Dendritic cell treated with granulocyte-macrophage colony-stimulating factor and Interleukin-4, amounts not matched to agents 40 ng/mL and 50 ng/mL, for 4 days (primary cell): ENCODE results near the gene HNRNPAB.

Experiments
- H3K27ac Mint-ChIP-seq: one replicate; pipeline ENCODE4 v1.8.0; 2022; ENCODE audit warnings: mild to moderate bottlenecking, mixed read lengths
- H3K27me3 Mint-ChIP-seq: one replicate; pipeline ENCODE4 v1.8.0; 2022; ENCODE audit warnings: mild to moderate bottlenecking, mixed read lengths
- H3K36me3 Mint-ChIP-seq: one replicate; pipeline ENCODE4 v1.8.0; 2022; ENCODE audit warnings: low read depth, mixed read lengths
- H3K4me1 Mint-ChIP-seq: one replicate; pipeline ENCODE4 v1.8.0; 2022; ENCODE audit warnings: low read depth, mixed read lengths
- H3K4me3 Mint-ChIP-seq: one replicate; pipeline ENCODE4 v1.8.0; 2022; ENCODE audit warnings: mild to moderate bottlenecking, moderate library complexity, mixed read lengths
- H3K9me3 Mint-ChIP-seq: one replicate; pipeline ENCODE4 v1.8.0; 2022; ENCODE audit warnings: mixed read lengths
- intact Hi-C: fragments of 100-400 bp; cut with micrococcal nuclease; formaldehyde crosslinking; loops from one replicate; pipeline ENCODE4 v1.15.0; 2022

HNRNPAB gene

DNA sequence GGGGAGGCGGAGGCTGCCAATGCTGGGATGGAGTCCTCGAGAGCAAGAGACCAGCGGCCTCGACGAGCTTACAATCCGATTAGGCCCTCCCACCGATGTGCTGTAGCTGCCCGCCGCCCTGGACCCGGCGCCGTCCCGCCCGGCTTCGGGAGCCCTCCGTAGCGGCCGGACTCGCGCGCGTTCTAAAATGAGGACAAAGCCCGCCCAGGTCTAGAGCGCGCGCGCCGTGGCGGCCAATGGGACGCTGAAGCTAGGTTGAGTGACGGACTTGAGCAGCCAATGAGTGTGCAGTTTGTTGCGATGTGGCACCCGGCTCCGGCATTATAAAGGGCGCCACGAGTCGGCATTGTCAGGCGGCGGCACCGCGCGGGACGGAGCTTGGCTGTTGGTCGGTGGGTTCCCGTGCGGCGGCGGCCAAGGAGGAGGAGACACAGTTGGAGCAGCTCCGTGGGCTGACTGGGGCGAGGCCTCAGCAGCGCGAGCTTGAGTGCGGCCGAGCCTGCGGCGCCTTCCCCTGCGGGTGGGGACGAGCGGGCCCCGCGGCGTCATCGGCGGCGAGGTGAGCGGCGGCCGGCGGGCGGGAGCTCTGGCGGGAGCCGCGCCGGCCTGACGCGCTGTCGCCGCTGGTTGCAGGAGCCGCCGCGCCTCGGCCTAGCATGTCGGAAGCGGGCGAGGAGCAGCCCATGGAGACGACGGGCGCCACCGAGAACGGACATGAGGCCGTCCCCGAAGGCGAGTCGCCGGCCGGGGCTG, at the start of gene HNRNPAB:
HNRNPAB (plus strand) TSS at position 352 of the 753 bp plus-strand sequence; CDS start at position 657, 305 bp downstream.
- Mint-ChIP-seq H3K27ac (peak within 1 kb of the TSS; percentile 97), H3K9me3 (no peaks in the 10 kb centered on the region), H3K36me3 (peaks cover 48% of the 10 kb centered on the region), H3K4me1 (peaks cover 44% of the 10 kb centered on the region), H3K27me3 (no peaks in the 10 kb centered on the region), H3K4me3 (peak within 1 kb of the TSS; percentile 96)
- intact Hi-C loops, result loop anchor here (2.0 kb wide), 1 partner anchor 50 kb away; no protein-coding TSS in a partner anchor

DNA sequence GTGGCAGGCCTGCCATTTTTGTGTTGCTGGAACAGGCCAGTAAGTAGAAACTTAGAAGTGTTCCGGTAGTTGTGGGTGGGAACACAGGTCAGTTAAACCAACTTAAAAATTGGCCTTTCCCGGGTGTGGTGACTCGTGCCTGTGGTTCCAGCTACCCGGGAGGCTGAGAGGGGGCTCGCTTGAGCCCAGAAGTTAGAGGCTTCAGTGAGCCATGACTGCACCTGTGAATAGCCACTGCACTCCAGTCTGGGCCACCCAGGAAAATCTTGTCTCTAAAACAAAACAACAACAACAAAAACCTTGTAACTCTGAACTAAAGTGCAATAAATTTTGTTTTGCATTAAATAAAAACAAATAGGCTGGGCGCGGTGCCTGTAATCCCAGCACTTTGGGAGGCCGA, 49.3 kb upstream of the HNRNPAB start:
- H3K4me1 Mint-ChIP-seq, result peaks cover 29% of the 10 kb centered on the region
- peaks cover 3% of the 10 kb centered on the region for H3K27me3 Mint-ChIP-seq
- no peaks in the 10 kb centered on the region for H3K9me3 Mint-ChIP-seq
- intact Hi-C loops, result loop anchor here (2.0 kb wide), 1 partner anchor 50 kb away; the partner anchor contains the start of gene HNRNPAB
- H3K4me3 Mint-ChIP-seq, result no peak overlapping the region
- no peak overlapping the region for H3K27ac Mint-ChIP-seq
- H3K36me3 Mint-ChIP-seq, result peaks cover 25% of the 10 kb centered on the region

DNA sequence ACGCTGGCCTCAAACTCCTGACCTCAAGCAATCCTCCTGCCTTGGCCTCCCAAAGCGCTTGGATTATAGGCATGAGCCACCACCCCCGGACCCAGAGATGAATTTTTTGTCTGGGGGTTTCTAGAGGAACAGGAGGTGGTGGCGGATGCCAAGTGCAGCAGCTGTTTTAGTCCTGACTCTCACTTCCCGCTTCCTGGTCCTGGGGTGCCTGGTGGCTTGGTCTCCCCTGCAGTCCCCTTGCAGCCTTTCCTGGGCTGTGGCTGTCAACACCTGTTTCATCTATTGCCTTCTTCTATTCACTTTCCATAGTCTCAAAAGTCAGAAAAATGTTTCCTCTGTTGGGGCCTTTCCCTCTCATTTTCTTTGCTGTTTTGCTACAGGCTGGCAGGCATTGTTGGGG, 44.2 kb upstream of the HNRNPAB start:
- intact Hi-C loops, result no loop called here
- peaks cover 17% of the 10 kb centered on the region for H3K4me1 Mint-ChIP-seq
- peaks cover 30% of the 10 kb centered on the region for H3K27me3 Mint-ChIP-seq
- no peak overlapping the region for H3K4me3 Mint-ChIP-seq
- H3K27ac Mint-ChIP-seq, result no peak overlapping the region
- no peaks in the 10 kb centered on the region for H3K36me3 Mint-ChIP-seq
- H3K9me3 Mint-ChIP-seq, result no peaks in the 10 kb centered on the region

DNA sequence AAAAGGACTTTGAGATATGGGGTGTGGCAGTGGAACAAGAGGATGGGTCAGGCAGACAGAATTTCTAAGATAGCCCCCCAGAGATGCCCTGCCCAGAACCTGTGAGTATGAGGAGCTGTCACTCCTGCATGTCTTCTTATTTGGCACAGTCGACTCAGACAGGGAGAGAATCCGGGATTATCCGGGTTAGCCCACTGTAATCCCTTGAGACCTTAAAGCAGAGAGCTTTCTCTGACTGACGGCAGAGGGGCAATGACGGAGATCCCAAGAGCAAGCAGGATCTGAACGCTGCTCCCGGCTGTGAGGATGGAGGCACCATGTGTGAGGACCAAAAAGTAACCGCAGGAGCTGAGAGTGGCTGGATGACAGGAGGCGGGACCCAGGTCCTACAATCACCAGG, 41.9 kb upstream of the HNRNPAB start:
- Mint-ChIP-seq H3K27me3 (peaks cover 37% of the 10 kb centered on the region), H3K36me3 (no peaks in the 10 kb centered on the region), H3K4me3 (no peak overlapping the region), H3K4me1 (peaks cover 17% of the 10 kb centered on the region), H3K9me3 (no peaks in the 10 kb centered on the region), H3K27ac (no peak overlapping the region)
- intact Hi-C loops, result no loop called here

DNA sequence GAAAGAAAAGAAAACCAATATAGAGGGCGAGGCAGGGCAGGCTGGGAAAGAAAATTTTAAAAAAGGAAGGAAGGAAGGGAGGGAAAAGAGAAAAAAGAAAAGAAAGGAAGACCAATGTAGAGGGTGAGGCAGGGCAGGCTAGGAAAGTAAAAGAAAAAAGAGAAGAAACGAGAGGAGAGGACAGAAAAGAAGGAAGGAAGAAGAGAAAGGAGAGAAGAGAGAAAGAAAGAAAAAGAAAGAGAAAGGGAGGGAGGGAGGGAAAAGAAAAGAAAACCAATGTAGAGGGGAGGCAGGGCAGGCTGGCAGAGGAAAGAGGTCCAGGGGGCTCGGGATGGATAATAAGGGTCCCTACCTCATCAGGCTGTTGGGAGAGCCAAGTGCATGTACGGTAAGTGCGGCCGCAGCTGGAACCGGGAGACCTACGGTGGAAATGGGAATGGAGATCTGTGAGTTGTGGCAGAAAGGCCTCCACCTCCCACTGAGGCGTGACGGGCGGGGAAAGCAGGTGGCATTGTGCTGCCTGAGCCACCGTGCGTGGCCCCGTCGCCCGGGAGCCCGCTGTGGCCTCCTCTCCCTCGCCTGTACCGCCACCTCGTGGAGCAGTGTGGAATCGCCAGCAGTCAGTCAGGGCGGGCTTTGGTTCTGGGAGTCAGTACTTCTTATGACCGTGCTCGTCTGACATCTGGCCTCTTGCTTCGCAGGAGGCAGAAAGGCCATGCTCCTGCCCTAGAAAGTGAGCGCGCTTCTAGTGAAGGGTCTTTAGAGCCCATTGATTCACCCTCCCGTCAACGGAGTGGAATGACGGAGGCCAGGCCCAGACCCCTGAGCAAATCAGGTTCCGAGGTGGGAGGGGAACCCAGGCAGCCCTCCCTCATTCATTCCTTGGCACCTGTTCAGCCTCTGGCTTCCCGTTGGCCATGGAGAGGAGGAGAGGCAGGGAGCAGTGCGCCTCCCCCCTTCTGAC, 40.3 kb upstream of the HNRNPAB start:
- no peaks in the 10 kb centered on the region for H3K36me3 Mint-ChIP-seq
- H3K27ac Mint-ChIP-seq, result no peak overlapping the region
- peaks cover 17% of the 10 kb centered on the region for H3K4me1 Mint-ChIP-seq
- no peaks in the 10 kb centered on the region for H3K9me3 Mint-ChIP-seq
- peaks cover 37% of the 10 kb centered on the region for H3K27me3 Mint-ChIP-seq
- intact Hi-C loops, result loop anchor here (1.0 kb wide), 1 partner anchor 88 kb away; no protein-coding TSS in a partner anchor
- H3K4me3 Mint-ChIP-seq, result peak overlapping the region; percentile 54

DNA sequence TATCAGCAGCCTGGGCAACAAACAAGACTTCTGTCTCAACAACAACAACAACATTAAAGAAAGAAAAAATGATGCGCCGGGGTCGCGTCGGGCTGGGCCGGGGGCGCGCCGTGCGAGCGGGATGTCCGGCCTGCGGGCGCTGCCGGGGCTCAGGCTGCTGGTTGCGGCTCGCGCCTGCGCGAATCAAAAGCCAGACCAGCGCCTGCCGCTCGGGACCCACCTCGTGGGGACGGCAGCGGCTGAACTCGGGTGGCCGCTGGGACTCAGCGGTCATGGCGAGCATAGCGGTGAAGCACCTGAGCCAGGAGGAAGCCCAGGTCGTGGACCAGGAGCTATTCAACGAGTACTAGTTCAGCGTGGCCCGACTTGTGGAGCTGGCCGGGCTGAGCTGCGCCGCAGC, 38.8 kb upstream of the HNRNPAB start:
- H3K4me3 Mint-ChIP-seq, result no peak overlapping the region
- intact Hi-C loops, result no loop called here
- peaks cover 38% of the 10 kb centered on the region for H3K27me3 Mint-ChIP-seq
- H3K36me3 Mint-ChIP-seq, result no peaks in the 10 kb centered on the region
- no peaks in the 10 kb centered on the region for H3K9me3 Mint-ChIP-seq
- H3K4me1 Mint-ChIP-seq, result peaks cover 12% of the 10 kb centered on the region
- H3K27ac Mint-ChIP-seq, result no peak overlapping the region

DNA sequence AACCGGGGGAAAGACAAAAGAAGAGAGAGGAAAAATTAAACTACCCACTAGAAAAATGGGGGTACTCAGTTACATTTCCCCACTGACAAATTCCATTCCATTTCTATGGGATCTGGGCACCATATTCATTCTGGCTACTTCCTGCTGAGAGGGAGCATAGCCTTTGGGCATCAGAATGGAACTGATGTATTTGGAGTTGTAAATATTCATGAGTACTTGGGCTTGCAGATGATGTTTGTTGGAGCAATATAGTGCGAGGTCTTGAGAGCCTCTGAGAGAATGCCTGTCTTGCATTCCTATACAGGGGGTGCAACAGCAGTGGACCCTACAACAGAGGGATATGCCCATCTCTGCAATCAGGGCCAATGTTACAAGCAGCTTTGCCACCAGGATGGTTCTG, 33.9 kb upstream of the HNRNPAB start:
- H3K9me3 Mint-ChIP-seq, result no peaks in the 10 kb centered on the region
- no peaks in the 10 kb centered on the region for H3K4me1 Mint-ChIP-seq
- H3K27ac Mint-ChIP-seq, result no peak overlapping the region
- intact Hi-C loops, result no loop called here
- H3K36me3 Mint-ChIP-seq, result no peaks in the 10 kb centered on the region
- H3K27me3 Mint-ChIP-seq, result peaks cover 8% of the 10 kb centered on the region
- H3K4me3 Mint-ChIP-seq, result no peak overlapping the region

DNA sequence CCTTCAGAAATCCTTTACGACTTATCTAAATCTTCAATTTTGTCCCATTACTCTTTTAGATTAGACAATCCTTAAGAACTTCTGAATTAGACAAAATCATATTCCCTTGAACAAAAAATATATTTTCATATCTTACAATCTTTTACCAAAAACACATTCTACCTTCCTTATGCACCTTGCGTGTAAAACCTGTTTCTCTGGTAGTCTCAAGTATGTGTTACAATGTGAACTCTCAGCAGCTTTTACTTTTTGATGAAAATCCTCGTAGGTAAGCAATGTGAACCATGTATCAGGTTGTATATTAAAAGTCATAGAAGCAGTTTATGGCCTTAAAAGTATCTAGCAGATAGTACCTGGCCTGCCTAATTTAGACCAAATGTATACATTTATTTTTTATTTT, 29.9 kb upstream of the HNRNPAB start:
- peaks cover 4% of the 10 kb centered on the region for H3K27me3 Mint-ChIP-seq
- no peaks in the 10 kb centered on the region for H3K4me1 Mint-ChIP-seq
- no peak overlapping the region for H3K4me3 Mint-ChIP-seq
- no peak overlapping the region for H3K27ac Mint-ChIP-seq
- no peaks in the 10 kb centered on the region for H3K36me3 Mint-ChIP-seq
- intact Hi-C loops, result no loop called here
- H3K9me3 Mint-ChIP-seq, result no peaks in the 10 kb centered on the region

DNA sequence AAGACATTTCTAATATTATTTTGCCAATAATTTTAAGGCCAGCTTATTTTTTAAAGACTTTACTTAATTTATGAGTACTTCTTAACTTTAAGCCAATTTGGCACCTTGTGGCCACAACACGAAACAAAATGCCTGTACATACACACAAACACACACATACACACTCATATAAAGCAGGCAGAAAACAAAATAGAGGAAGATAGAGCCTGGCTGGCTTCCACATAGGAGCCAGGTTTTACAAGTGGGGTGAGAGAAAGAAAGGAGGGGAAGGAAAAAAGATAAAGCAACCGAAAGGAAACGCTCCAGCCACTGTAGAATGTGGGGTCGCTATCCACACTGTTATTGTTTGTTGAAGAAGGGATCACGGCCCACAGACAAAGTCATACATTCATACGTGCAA, 27.5 kb upstream of the HNRNPAB start:
- Mint-ChIP-seq H3K4me1 (peaks cover 3% of the 10 kb centered on the region), H3K27ac (no peak overlapping the region), H3K27me3 (no peaks in the 10 kb centered on the region), H3K4me3 (no peak overlapping the region), H3K9me3 (no peaks in the 10 kb centered on the region), H3K36me3 (no peaks in the 10 kb centered on the region)
- intact Hi-C loops, result no loop called here

DNA sequence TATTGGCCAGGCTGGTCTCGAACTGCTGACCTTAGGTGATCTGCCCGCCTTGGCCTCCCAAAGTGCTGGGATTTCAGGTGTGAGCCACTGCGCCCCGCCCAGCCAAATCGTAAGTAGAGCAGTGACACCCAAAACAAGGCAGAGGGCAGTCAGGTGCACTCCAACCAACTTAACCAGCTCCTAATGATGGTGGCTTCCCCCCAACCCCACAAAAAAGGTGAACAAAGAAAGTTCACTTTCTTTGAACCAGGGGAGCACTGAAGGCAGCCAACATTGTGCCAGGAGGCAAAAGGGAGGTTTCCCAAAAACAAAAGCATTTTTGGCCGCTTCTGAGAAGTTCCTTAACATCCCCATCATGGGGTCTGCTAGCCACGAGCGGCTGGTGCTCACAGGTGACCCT, 26.8 kb upstream of the HNRNPAB start:
- Mint-ChIP-seq H3K4me1 (peaks cover 10% of the 10 kb centered on the region), H3K9me3 (no peaks in the 10 kb centered on the region), H3K27ac (no peak overlapping the region), H3K27me3 (no peaks in the 10 kb centered on the region), H3K36me3 (no peaks in the 10 kb centered on the region), H3K4me3 (no peak overlapping the region)
- intact Hi-C loops, result no loop called here

DNA sequence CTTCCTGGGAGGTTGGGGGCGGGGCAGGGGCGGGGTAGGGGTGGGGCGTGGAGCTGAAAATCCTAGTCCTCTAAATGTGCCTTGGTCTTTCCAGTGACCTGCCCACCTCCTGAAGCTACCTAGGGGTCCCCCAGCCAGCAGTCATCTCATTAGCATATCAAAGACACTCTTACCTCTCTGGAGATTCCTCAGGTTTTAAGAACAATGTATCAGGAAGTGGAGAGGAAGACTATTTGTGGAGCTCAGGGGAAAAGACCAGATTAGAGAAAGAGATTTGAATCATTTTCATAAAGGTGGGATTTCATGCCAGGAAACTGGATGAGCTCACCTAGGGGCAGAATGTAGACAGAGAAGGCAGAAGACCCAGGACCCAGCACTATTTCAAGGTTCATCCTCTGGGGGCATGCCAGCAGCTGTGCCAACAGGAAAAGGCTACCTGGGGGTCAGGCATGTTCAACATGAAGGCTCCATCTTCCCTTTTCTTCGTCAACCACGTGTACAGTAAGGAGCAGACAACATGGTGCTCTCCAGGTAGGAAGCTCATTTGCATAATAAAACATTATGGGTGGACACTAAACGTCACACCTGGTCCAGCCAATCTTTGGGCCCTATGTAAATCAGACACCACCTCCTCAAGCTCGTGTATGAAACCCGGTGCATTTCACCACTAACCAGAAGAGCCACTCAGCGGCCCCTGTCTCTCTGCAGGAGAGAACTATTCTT, 24.0 kb upstream of the HNRNPAB start:
- Mint-ChIP-seq H3K9me3 (no peaks in the 10 kb centered on the region), H3K27ac (no peak overlapping the region), H3K36me3 (no peaks in the 10 kb centered on the region), H3K27me3 (no peaks in the 10 kb centered on the region), H3K4me1 (peaks cover 12% of the 10 kb centered on the region), H3K4me3 (no peak overlapping the region)
- intact Hi-C loops, result no loop called here

DNA sequence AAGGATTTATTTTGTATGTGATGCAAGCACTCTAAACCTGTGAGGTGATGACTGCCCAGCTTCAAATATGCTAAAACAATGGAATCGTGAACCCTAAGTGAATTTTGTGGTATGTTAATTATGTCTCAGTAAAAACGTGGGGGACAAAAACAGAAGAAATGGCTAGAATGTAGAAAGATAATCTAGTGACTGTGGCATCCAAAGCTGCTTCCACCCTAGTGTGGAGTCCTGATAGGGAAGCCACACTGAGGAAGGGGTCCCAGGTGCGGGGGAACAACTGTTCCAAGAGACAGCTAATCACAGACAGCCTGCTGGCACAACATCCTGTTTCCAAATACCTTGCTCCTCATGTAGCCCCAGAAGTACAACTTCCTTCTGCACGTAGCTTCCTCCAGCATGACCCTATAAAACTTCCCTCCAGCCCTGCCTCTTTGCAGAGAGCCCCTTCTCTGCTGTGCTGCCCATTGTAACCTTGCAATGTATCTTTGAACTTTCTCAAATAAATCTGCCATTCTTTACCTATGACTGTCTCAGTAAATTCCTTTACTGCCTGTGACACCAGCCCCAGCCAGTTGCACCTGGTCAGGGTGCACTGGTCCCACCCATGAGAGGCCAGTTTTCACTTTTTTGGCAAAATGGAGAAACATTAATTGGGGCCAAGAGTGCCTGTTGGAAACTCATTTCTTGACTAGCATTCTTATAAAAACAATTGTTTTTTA, 22.0 kb upstream of the HNRNPAB start:
- H3K9me3 Mint-ChIP-seq, result no peaks in the 10 kb centered on the region
- H3K4me1 Mint-ChIP-seq, result peaks cover 25% of the 10 kb centered on the region
- no peaks in the 10 kb centered on the region for H3K36me3 Mint-ChIP-seq
- no peaks in the 10 kb centered on the region for H3K27me3 Mint-ChIP-seq
- H3K4me3 Mint-ChIP-seq, result no peak overlapping the region
- intact Hi-C loops, result no loop called here
- no peak overlapping the region for H3K27ac Mint-ChIP-seq

DNA sequence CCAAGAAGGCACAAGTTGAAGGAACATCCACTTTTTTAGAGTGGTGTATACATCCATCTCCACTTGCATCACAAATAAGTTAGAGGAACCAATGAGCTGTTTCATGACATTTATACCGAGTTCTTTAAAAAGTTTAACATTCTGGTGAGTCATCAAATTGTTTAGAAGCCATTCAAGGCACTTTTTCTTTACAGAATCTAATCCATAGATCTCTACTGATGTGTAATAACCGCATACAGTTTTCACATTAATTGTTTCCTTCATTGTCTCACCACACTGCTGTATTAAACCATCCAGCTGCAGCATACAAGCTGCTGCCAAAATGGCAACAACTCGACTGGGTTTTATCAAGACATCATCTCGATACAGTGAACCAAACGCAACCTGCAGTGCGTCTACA, 17.9 kb upstream of the HNRNPAB start:
- no peaks in the 10 kb centered on the region for H3K36me3 Mint-ChIP-seq

More for the DNA sequence above, 17.9 kb upstream of the HNRNPAB start:
- H3K27ac Mint-ChIP-seq, result no peak overlapping the region
- H3K4me3 Mint-ChIP-seq, result no peak overlapping the region
- H3K9me3 Mint-ChIP-seq, result no peaks in the 10 kb centered on the region
- intact Hi-C loops, result no loop called here
- H3K27me3 Mint-ChIP-seq, result no peaks in the 10 kb centered on the region
- H3K4me1 Mint-ChIP-seq, result peaks cover 25% of the 10 kb centered on the region
